Mesodermal cell (in vitro differentiated cells): ENCODE results near the gene KLLN.
"Not testable (repeated sequence)": the region's sequence is repeated elsewhere in the genome, so short reads cannot be mapped to it uniquely, and the experiment has no call there.

Experiments
- H3K27ac ChIP-seq: 2 replicates; pipeline ENCODE4 v1.7.0; 2013; ENCODE audit warnings: mild to moderate bottlenecking, low read depth, low read length, moderate library complexity; ENCODE audit not compliant: severe bottlenecking
- H3K36me3 ChIP-seq: 2 replicates; pipeline ENCODE4 v1.7.1; 2013; ENCODE audit warnings: mild to moderate bottlenecking, low read length, moderate library complexity; ENCODE audit not compliant: control insufficient read depth, insufficient read depth
- H3K4me1 ChIP-seq: one replicate; pipeline ENCODE4 v1.7.1; 2013; ENCODE audit warnings: mild to moderate bottlenecking, low read length; ENCODE audit not compliant: insufficient read depth, control insufficient read depth, poor library complexity, severe bottlenecking
- H3K4me3 ChIP-seq: 2 replicates; pipeline ENCODE4 v1.7.0; 2013; ENCODE audit warnings: low read length, control low read depth, mild to moderate bottlenecking; ENCODE audit not compliant: insufficient read depth, poor library complexity, severe bottlenecking; ENCODE audit errors: extremely low read depth
- H3K9me3 ChIP-seq: 2 replicates; pipeline ENCODE4 v1.7.1; 2013; ENCODE audit warnings: mild to moderate bottlenecking, low read length, moderate library complexity; ENCODE audit not compliant: control insufficient read depth
- WGBS, 2 experiments: methylation state at CpG; one replicate each; pipeline ENCODE4 v1.1.5; 2013; ENCODE audit warnings: missing lambda C conversion rate in 2 of 2; ENCODE audit not compliant: insufficient coverage in 2 of 2; 5-methylcytosine and 5-hydroxymethylcytosine counted together

KLLN gene

GRCh38 chr10:87880336-87880735 is 17.0 kb upstream of the KLLN start:
- Histone ChIP-seq H3K36me3 (peaks cover 15% of the 10 kb centered on the region), H3K4me3 (no peak overlapping the region)

GRCh38 chr10:87878664-87879459 is 15.5 kb upstream of the KLLN start:
- H3K36me3 ChIP-seq: peaks cover 11% of the 10 kb centered on the region
- no peaks in the 10 kb centered on the region for H3K4me1 ChIP-seq
- H3K9me3 ChIP-seq: no peaks in the 10 kb centered on the region
- 90 to 100% methylated on average over 8 of the region's 9 CpGs for WGBS, 2 experiments
- H3K27ac ChIP-seq: no peak overlapping the region
- H3K4me3 ChIP-seq: no peak overlapping the region

More at GRCh38 chr10:87880336-87880735, 17.0 kb upstream of the KLLN start:
- H3K4me1 ChIP-seq: no peaks in the 10 kb centered on the region
- H3K27ac ChIP-seq: no peak overlapping the region
- H3K9me3 ChIP-seq: no peaks in the 10 kb centered on the region

- Histone ChIP-seq H3K36me3 (peaks cover 15% of the 10 kb centered on the region), H3K9me3 (no peaks in the 10 kb centered on the region), H3K4me3 (no peak overlapping the region), H3K27ac (no peak overlapping the region), H3K4me1 (no peaks in the 10 kb centered on the region)
- WGBS, 2 experiments: no CpG with 5 or more reads among the region's 4 CpGs
Observed at GRCh38 chr10:87875929-87876571, 12.7 kb upstream of the KLLN start.

GRCh38 chr10:87873656-87874055 is 10.3 kb upstream of the KLLN start:
- peaks cover 14% of the 10 kb centered on the region for H3K36me3 ChIP-seq
- H3K27ac ChIP-seq: no peak overlapping the region
- H3K4me3 ChIP-seq: no peak overlapping the region
- H3K9me3 ChIP-seq: no peaks in the 10 kb centered on the region
- 79 to 100% methylated on average over 1 to 2 of the region's 2 CpGs for WGBS, 2 experiments
- no peaks in the 10 kb centered on the region for H3K4me1 ChIP-seq

- WGBS, 2 experiments: 87 to 95% methylated on average over 3 to 4 of the region's 6 CpGs
- H3K27ac ChIP-seq: no peak overlapping the region
- H3K9me3 ChIP-seq: no peaks in the 10 kb centered on the region
- peaks cover 2% of the 10 kb centered on the region for H3K4me1 ChIP-seq
- H3K4me3 ChIP-seq: no peak overlapping the region
- H3K36me3 ChIP-seq: peaks cover 9% of the 10 kb centered on the region
Observed at GRCh38 chr10:87872828-87873227, 9.5 kb upstream of the KLLN start.

- Histone ChIP-seq H3K27ac (no peak overlapping the region), H3K4me3 (no peak overlapping the region), H3K9me3 (no peaks in the 10 kb centered on the region), H3K4me1 (peaks cover 2% of the 10 kb centered on the region), H3K36me3 (peaks cover 9% of the 10 kb centered on the region)
- no CpG with 5 or more reads among the region's 3 CpGs for WGBS, 2 experiments
Observed at GRCh38 chr10:87869773-87870551, 6.6 kb upstream of the KLLN start.

DNA sequence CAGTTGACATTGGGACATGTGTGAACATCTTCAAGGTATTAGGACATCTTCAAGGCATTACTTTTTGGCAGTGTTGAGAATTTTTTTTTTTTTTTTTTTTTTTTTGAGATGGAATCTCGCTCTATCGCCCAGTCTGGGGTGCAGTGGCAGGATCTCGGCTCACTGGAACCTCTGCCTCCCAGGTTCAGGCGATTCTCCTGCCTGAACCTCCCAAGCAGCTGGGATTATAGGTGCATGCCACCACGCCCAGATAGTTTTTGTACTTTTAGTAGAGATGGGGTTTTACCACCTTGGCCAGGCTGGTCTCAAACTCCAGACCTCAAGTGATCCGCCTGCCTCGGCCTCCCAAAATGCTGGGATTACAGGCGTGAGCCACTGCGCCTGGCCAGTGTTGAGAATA is 5.8 kb upstream of the KLLN start:
- H3K36me3 ChIP-seq: not testable (repeated sequence)

DNA sequence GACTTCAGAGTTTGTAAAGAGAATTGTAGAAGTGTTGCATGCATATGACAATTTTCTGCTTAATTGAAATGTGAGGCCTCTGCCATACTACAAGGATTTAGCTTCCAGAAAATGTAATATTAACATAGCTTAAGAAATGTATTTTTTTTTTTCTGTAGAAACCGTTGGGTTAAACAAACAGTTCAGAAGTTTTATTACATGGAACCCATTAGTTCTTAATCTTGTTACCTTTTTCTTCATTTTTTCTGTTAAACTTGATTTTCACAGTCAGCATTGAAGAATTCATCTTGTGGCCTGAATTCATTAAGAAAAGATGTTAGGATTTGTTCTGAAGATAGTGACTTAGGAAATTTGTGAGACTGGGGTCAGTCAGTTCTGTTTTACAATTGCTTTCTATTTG is 4.9 kb upstream of the KLLN start:
- H3K4me3 ChIP-seq: no peak overlapping the region
- H3K4me1 ChIP-seq: peaks cover 2% of the 10 kb centered on the region
- no peak overlapping the region for H3K27ac ChIP-seq
- no peaks in the 10 kb centered on the region for H3K9me3 ChIP-seq
- peaks cover 9% of the 10 kb centered on the region for H3K36me3 ChIP-seq
- WGBS, 2 experiments: no CpG with 5 or more reads among the region's 1 CpG

More for the DNA sequence above, 5.8 kb upstream of the KLLN start:
- not testable (repeated sequence) for H3K27ac ChIP-seq, H3K4me1 ChIP-seq, H3K9me3 ChIP-seq, H3K4me3 ChIP-seq
- WGBS, 2 experiments: 98 to 100% methylated on average over 3 to 9 of the region's 9 CpGs

DNA sequence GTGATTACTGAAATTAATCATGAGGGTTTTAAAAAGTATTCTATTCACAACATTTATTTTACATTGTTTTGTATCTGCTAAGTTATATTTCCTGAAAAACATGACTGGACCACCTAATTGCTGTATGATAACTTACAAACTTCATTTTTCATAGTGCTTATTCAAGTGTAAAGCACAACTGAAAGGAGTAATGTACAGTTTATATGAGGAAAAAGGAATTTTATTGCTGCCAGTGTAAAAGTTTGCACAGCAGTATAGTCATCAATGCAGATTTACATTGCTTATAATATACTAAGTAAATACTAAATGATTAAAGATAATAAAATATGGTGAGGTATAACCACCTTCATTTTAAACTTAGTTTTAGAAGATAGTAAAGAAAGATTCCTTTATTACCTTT is 4.1 kb upstream of the KLLN start:
- H3K4me1 ChIP-seq: peaks cover 2% of the 10 kb centered on the region
- peak overlapping the region; percentile 86 for H3K4me3 ChIP-seq
- H3K27ac ChIP-seq: no peak overlapping the region
- H3K36me3 ChIP-seq: peaks cover 9% of the 10 kb centered on the region
- H3K9me3 ChIP-seq: no peaks in the 10 kb centered on the region

GRCh38 chr10:87866412-87866974 is 3.2 kb upstream of the KLLN start:
- peaks cover 7% of the 10 kb centered on the region for H3K36me3 ChIP-seq
- no peak overlapping the region for H3K27ac ChIP-seq
- no peaks in the 10 kb centered on the region for H3K9me3 ChIP-seq
- H3K4me1 ChIP-seq: peaks cover 2% of the 10 kb centered on the region
- H3K4me3 ChIP-seq: peak overlapping the region; percentile 86
- 67% methylated on average over 1 of the region's 3 CpGs; no CpG with 5 or more reads in 1 of the 2 experiments for WGBS, 2 experiments
